Measurements from ENCODE around the gene LINGO3. TPM values are rescaled to one million over a fixed set of nuclear protein-coding genes. Genes with fewer than 3 reads are reported as not detected.

The LINGO3 gene
- total RNA-seq, 1 donor, result not detected

DNA sequence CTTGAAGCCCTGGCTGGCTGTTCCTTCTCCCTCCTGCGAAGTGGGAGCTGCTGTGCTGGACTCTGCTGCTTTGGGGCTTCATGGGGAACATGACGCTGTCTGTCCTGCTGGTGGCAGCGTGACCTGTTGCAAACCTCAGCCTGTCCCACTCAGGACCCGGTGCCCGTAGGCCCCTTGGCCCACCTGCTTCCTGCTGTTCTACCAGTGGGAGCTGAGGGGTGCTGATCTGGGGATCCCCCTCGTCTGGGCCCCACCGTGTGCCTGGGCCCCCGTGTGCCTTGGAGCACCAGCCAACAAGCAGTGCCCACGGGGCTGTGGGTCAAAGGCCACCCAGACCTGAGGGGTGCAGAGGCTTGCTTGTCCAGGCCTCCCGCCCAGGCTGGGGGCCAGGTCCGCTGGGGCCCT is 25.9 kb upstream of the LINGO3 start:
- H3K4me1 ChIP-seq (ENCODE audit: insufficient read depth, low read length), result peaks cover 9% of the 10 kb centered on the region
- no peak for DNase-seq (ENCODE audit: insufficient read length, low spot score, missing footprints)

GRCh38 chr19:2333027-2333806 is 25.3 kb upstream of the LINGO3 start:
- no peak overlapping the region for H3K4me3 ChIP-seq (ENCODE audit: insufficient read depth, low read length)
- no peaks in the 10 kb centered on the region for H3K27me3 ChIP-seq (ENCODE audit: insufficient read depth, low read length)
- no peak overlapping the region for H2AFZ ChIP-seq (ENCODE audit: low read length)
- H3K4me2 ChIP-seq (ENCODE audit: insufficient read depth, low read length), result no peak overlapping the region
- TF ChIP-seq, protein P1, sequence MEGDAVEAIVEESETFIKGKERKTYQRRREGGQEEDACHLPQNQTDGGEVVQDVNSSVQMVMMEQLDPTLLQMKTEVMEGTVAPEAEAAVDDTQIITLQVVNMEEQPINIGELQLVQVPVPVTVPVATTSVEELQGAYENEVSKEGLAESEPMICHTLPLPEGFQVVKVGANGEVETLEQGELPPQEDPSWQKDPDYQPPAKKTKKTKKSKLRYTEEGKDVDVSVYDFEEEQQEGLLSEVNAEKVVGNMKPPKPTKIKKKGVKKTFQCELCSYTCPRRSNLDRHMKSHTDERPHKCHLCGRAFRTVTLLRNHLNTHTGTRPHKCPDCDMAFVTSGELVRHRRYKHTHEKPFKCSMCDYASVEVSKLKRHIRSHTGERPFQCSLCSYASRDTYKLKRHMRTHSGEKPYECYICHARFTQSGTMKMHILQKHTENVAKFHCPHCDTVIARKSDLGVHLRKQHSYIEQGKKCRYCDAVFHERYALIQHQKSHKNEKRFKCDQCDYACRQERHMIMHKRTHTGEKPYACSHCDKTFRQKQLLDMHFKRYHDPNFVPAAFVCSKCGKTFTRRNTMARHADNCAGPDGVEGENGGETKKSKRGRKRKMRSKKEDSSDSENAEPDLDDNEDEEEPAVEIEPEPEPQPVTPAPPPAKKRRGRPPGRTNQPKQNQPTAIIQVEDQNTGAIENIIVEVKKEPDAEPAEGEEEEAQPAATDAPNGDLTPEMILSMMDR (IDR thresholded peaks at IDR 0.05; ENCODE audit: extremely low read depth, low read depth, low read length), result no peak
- no peak for DNase-seq (ENCODE audit: insufficient read length, low spot score, missing footprints)
- peaks cover 37% of the 10 kb centered on the region for H4K20me1 ChIP-seq (ENCODE audit: insufficient read depth, low read length)
- H3K79me2 ChIP-seq (ENCODE audit: insufficient read depth, low read length), result peaks cover 91% of the 10 kb centered on the region
- no peaks in the 10 kb centered on the region for H3K9me3 ChIP-seq (ENCODE audit: low read depth, low read length)
- peaks cover 9% of the 10 kb centered on the region for H3K4me1 ChIP-seq (ENCODE audit: insufficient read depth, low read length)
- no peak overlapping the region for H3K27ac ChIP-seq (ENCODE audit: low read depth, low read length)
- H3K36me3 ChIP-seq (ENCODE audit: insufficient read depth, low read length), result no peaks in the 10 kb centered on the region

More for the DNA sequence above, 25.9 kb upstream of the LINGO3 start:
- Histone ChIP-seq H2AFZ (ENCODE audit: low read length) (no peak overlapping the region), H3K36me3 (ENCODE audit: insufficient read depth, low read length) (no peaks in the 10 kb centered on the region), H3K79me2 (ENCODE audit: insufficient read depth, low read length) (peaks cover 88% of the 10 kb centered on the region), H3K9me3 (ENCODE audit: low read depth, low read length) (no peaks in the 10 kb centered on the region), H3K27me3 (ENCODE audit: insufficient read depth, low read length) (no peaks in the 10 kb centered on the region), H3K4me3 (ENCODE audit: insufficient read depth, low read length) (no peak overlapping the region), H4K20me1 (ENCODE audit: insufficient read depth, low read length) (peaks cover 37% of the 10 kb centered on the region), H3K4me2 (ENCODE audit: insufficient read depth, low read length) (no peak overlapping the region), H3K27ac (ENCODE audit: low read depth, low read length) (no peak overlapping the region)
- TF ChIP-seq, protein P1 (IDR thresholded peaks at IDR 0.05; ENCODE audit: extremely low read depth, low read depth, low read length), result no peak

DNA sequence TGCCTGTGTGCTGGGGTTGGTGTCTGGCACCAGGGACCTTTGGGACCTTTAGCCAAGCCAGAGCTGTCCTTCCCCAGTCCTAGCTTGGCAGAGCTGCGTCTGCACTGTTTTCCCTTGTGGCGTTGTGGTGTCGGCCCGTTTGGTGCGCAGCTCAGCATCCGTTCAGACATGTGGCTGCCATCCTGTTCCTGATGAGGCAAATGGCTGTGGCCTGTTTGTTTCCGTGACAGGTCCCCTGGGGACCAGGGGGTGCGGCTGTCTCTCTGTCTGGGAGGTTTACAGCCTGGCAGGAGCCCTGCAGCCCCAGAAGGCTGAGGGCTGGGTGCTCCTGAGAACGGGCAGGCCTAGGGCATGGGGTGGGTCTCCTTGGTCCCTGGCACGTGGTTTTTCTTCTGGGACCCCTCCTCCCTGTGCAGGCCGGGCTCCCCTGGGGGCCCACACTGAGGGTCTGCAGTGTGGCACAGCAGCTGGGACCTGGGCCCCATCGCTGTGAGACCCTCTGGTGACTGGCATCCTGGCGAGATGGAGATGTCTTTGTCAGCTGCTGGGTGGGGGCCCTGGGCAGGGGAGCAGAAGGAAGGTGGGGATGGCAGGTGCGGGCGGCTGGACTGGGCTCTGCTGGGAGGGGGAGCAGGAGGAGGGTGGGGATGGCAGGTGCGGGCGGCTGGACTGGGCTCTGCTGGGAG is 24.5 kb upstream of the LINGO3 start:
- no peaks in the 10 kb centered on the region for H3K9me3 ChIP-seq (ENCODE audit: low read depth, low read length)
- no peaks in the 10 kb centered on the region for H3K27me3 ChIP-seq (ENCODE audit: insufficient read depth, low read length)
- H4K20me1 ChIP-seq (ENCODE audit: insufficient read depth, low read length), result peaks cover 37% of the 10 kb centered on the region
- H2AFZ ChIP-seq (ENCODE audit: low read length), result no peak overlapping the region
- no peaks in the 10 kb centered on the region for H3K36me3 ChIP-seq (ENCODE audit: insufficient read depth, low read length)
- TF ChIP-seq, protein P1 (IDR thresholded peaks at IDR 0.05; ENCODE audit: extremely low read depth, low read depth, low read length), result no peak
- no peak overlapping the region for H3K4me3 ChIP-seq (ENCODE audit: insufficient read depth, low read length)
- no peak for DNase-seq (ENCODE audit: insufficient read length, low spot score, missing footprints)
- no peak overlapping the region for H3K27ac ChIP-seq (ENCODE audit: low read depth, low read length)
- no peak overlapping the region for H3K4me2 ChIP-seq (ENCODE audit: insufficient read depth, low read length)
- H3K4me1 ChIP-seq (ENCODE audit: insufficient read depth, low read length), result peaks cover 11% of the 10 kb centered on the region
- peaks cover 91% of the 10 kb centered on the region for H3K79me2 ChIP-seq (ENCODE audit: insufficient read depth, low read length)

GRCh38 chr19:2331601-2332246 is 23.8 kb upstream of the LINGO3 start:
- Histone ChIP-seq H3K4me3 (ENCODE audit: insufficient read depth, low read length) (no peak overlapping the region), H3K27ac (ENCODE audit: low read depth, low read length) (no peak overlapping the region), H3K4me2 (ENCODE audit: insufficient read depth, low read length) (no peak overlapping the region), H3K27me3 (ENCODE audit: insufficient read depth, low read length) (no peaks in the 10 kb centered on the region), H3K36me3 (ENCODE audit: insufficient read depth, low read length) (peaks cover 4% of the 10 kb centered on the region), H4K20me1 (ENCODE audit: insufficient read depth, low read length) (peaks cover 45% of the 10 kb centered on the region), H3K4me1 (ENCODE audit: insufficient read depth, low read length) (peaks cover 19% of the 10 kb centered on the region), H3K79me2 (ENCODE audit: insufficient read depth, low read length) (peaks cover 92% of the 10 kb centered on the region), H3K9me3 (ENCODE audit: low read depth, low read length) (no peaks in the 10 kb centered on the region), H2AFZ (ENCODE audit: low read length) (no peak overlapping the region)
- TF ChIP-seq, protein P1 (IDR thresholded peaks at IDR 0.05; ENCODE audit: extremely low read depth, low read depth, low read length), result no peak
- DNase-seq (ENCODE audit: insufficient read length, low spot score, missing footprints), result no peak

All from osteoblast (primary cell).